GM18520 (cell line): ENCODE measurements around the gene ELF2.
"Not testable (repeated sequence)": the region's sequence is repeated elsewhere in the genome, so short reads cannot be mapped to it uniquely, and the experiment has no call there.

Source experiments
- ATAC-seq: cut with Tn5 transposase; IDR thresholded peaks from one replicate; pipeline ENCODE4 v1.9.1; 2021; ENCODE audit not compliant: unreplicated experiment

ELF2 gene

GRCh38 chr4:139188648-139189416, 11.8 kb upstream of the ELF2 start:
- ATAC-seq, result no peak

GRCh38 chr4:139184129-139184528, 7.1 kb upstream of the ELF2 start:
- ATAC-seq, result no peak

- ATAC-seq, result peak; percentile 61
These were observed 1.0 kb upstream of the ELF2 start for GRCh38 chr4:139177869-139178619.

GRCh38 chr4:139176302-139177048, 543 bp downstream of the ELF2 start:
- ATAC-seq, result peak; percentile 6

GRCh38 chr4:139175646-139176301, 1.2 kb downstream of the ELF2 start:
- no peak for ATAC-seq

- no peak for ATAC-seq
These were observed 4.9 kb downstream of the ELF2 start for GRCh38 chr4:139171876-139172691.

- ATAC-seq, result no peak
These were observed 6.1 kb downstream of the ELF2 start for GRCh38 chr4:139170932-139171331.

GRCh38 chr4:139167774-139168444, 9.1 kb downstream of the ELF2 start:
- ATAC-seq, result no peak

GRCh38 chr4:139164731-139165130, 12.3 kb downstream of the ELF2 start:
- ATAC-seq, result no peak

- ATAC-seq, result no peak
These were observed 13.2 kb downstream of the ELF2 start for GRCh38 chr4:139163806-139164206.

GRCh38 chr4:139157977-139158376, 19.0 kb downstream of the ELF2 start:
- not testable (repeated sequence) for ATAC-seq

- no peak for ATAC-seq
These were observed 22.0 kb downstream of the ELF2 start for GRCh38 chr4:139154952-139155557.

- no peak for ATAC-seq
These were observed 22.5 kb downstream of the ELF2 start for GRCh38 chr4:139154538-139154937.

- ATAC-seq, result no peak
These were observed 22.9 kb downstream of the ELF2 start for GRCh38 chr4:139154134-139154421.

GRCh38 chr4:139153411-139154133, 23.4 kb downstream of the ELF2 start:
- no peak for ATAC-seq

- ATAC-seq, result no peak
These were observed 24.8 kb downstream of the ELF2 start for GRCh38 chr4:139152249-139152648.

GRCh38 chr4:139146926-139147629, 29.9 kb downstream of the ELF2 start:
- no peak for ATAC-seq

- ATAC-seq, result no peak
These were observed 31.5 kb downstream of the ELF2 start for GRCh38 chr4:139145552-139145932.
